Measurements from ENCODE around the gene ACP2.
"Not testable (repeated sequence)": the region's sequence is repeated elsewhere in the genome, so short reads cannot be mapped to it uniquely, and the experiment has no call there.

The ACP2 gene

GRCh38 chr11:47201015-47201414 lies 47.6 kb downstream of the ACP2 start:
- TF ChIP-seq CTCF (IDR thresholded peaks at IDR 0.05; ENCODE audit: extremely low read depth, missing control alignments), result no peak

GRCh38 chr11:47198161-47198560 lies 50.5 kb downstream of the ACP2 start:
- DNase-seq (ENCODE audit: low spot score), result not testable (repeated sequence)

More at GRCh38 chr11:47201015-47201414, 47.6 kb downstream of the ACP2 start:
- no peak for DNase-seq (ENCODE audit: low spot score)

GRCh38 chr11:47192111-47192510 lies 56.5 kb downstream of the ACP2 start:
- DNase-seq (ENCODE audit: low spot score), result no peak
- no peak for TF ChIP-seq CTCF (IDR thresholded peaks at IDR 0.05; ENCODE audit: extremely low read depth, missing control alignments)

GRCh38 chr11:47191137-47191536 lies 57.5 kb downstream of the ACP2 start:
- not testable (repeated sequence) for DNase-seq (ENCODE audit: low spot score)

All from GM20000 (cell line).